ENCODE measurements around the gene VAV3. TPM values are rescaled to one million over a fixed set of nuclear protein-coding genes. Genes with fewer than 3 reads are reported as not detected.

VAV3 gene
- total RNA-seq, 1 experiment from 2014 or later = not detected

DNA sequence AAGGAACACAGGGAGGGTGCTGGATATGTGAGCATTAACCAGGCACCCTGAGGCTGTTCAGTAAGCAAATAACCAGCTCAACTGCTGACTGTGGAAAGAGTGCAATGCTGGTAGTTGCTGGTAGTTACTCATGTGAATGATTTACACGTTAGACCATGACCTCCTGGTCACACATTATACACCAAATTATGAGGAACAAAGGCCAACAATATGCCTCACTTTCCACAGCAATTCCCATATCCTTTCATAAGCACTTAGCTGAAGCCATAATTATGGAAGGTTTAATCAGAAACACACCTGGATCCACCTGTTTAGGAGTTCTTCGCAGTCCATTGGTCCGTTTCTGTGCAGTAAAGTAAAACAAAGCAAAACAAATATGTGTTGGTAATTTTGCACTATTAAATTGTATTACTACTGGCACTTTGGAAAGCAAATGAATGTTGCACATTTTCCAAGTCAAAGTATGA lies 281.8 kb downstream of the VAV3 start:
- no peak overlapping the region for H3K4me2 ChIP-seq (ENCODE audit: low read length)
- no peak overlapping the region for H3K9ac ChIP-seq (ENCODE audit: low read length)
- ChIA-PET RAD21 (ENCODE audit: low non-redundant PET in 1 of 2, low total read pairs in 2 of 2, uncharacterized antibody in 2 of 2, unreplicated experiment in 2 of 2) (no interaction called here), CTCF (no interaction called here), POLR2A (no interaction called here)
- intact Hi-C loops (cut with micrococcal nuclease) = no loop called here
- no peak for TF ChIP-seq POLR2A (IDR thresholded peaks at IDR 0.05; ENCODE audit: borderline replicate concordance, extremely low read depth, insufficient read depth, insufficient read length)
- no peak for TF ChIP-seq SP1 (IDR thresholded peaks at IDR 0.05; ENCODE audit: low read depth)
- no peak for TF ChIP-seq ZFX (IDR thresholded peaks at IDR 0.05)
- TF ChIP-seq, protein P1, sequence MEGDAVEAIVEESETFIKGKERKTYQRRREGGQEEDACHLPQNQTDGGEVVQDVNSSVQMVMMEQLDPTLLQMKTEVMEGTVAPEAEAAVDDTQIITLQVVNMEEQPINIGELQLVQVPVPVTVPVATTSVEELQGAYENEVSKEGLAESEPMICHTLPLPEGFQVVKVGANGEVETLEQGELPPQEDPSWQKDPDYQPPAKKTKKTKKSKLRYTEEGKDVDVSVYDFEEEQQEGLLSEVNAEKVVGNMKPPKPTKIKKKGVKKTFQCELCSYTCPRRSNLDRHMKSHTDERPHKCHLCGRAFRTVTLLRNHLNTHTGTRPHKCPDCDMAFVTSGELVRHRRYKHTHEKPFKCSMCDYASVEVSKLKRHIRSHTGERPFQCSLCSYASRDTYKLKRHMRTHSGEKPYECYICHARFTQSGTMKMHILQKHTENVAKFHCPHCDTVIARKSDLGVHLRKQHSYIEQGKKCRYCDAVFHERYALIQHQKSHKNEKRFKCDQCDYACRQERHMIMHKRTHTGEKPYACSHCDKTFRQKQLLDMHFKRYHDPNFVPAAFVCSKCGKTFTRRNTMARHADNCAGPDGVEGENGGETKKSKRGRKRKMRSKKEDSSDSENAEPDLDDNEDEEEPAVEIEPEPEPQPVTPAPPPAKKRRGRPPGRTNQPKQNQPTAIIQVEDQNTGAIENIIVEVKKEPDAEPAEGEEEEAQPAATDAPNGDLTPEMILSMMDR (IDR thresholded peaks at IDR 0.05 in 2 of 3, conservative IDR thresholded peaks at IDR 0.05 in 1 of 3; ENCODE audit: borderline replicate concordance in 1 of 3, insufficient read depth in 1 of 3, low read depth in 2 of 3, low read length in 2 of 3) = no peak
- no peak for TF ChIP-seq TCF7L2 (IDR thresholded peaks at IDR 0.05; ENCODE audit: borderline replicate concordance, extremely low read depth, insufficient read depth, insufficient read length)
- no peak for TF ChIP-seq YY1 (IDR thresholded peaks at IDR 0.05; ENCODE audit: extremely low read depth, insufficient replicate concordance, low read depth, low read length)
- no peak for TF ChIP-seq EZH2phosphoT487 (IDR thresholded peaks at IDR 0.05; ENCODE audit: borderline replicate concordance)
- TF ChIP-seq FOSL1 (IDR thresholded peaks at IDR 0.05; ENCODE audit: low read depth) = no peak
- TF ChIP-seq, protein P2, sequence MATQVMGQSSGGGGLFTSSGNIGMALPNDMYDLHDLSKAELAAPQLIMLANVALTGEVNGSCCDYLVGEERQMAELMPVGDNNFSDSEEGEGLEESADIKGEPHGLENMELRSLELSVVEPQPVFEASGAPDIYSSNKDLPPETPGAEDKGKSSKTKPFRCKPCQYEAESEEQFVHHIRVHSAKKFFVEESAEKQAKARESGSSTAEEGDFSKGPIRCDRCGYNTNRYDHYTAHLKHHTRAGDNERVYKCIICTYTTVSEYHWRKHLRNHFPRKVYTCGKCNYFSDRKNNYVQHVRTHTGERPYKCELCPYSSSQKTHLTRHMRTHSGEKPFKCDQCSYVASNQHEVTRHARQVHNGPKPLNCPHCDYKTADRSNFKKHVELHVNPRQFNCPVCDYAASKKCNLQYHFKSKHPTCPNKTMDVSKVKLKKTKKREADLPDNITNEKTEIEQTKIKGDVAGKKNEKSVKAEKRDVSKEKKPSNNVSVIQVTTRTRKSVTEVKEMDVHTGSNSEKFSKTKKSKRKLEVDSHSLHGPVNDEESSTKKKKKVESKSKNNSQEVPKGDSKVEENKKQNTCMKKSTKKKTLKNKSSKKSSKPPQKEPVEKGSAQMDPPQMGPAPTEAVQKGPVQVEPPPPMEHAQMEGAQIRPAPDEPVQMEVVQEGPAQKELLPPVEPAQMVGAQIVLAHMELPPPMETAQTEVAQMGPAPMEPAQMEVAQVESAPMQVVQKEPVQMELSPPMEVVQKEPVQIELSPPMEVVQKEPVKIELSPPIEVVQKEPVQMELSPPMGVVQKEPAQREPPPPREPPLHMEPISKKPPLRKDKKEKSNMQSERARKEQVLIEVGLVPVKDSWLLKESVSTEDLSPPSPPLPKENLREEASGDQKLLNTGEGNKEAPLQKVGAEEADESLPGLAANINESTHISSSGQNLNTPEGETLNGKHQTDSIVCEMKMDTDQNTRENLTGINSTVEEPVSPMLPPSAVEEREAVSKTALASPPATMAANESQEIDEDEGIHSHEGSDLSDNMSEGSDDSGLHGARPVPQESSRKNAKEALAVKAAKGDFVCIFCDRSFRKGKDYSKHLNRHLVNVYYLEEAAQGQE (IDR thresholded peaks at IDR 0.05; ENCODE audit: low read depth) = no peak
- TF ChIP-seq JUND (IDR thresholded peaks at IDR 0.05) = no peak
- TF ChIP-seq RAD21 (IDR thresholded peaks at IDR 0.05; ENCODE audit: low read depth) = no peak
- no peaks in the 10 kb centered on the region for H3K27me3 ChIP-seq (ENCODE audit: insufficient read depth, low read length)
- H3K4me1 ChIP-seq (ENCODE audit: control insufficient read depth in 1 of 2, insufficient read depth in 2 of 2, low read length in 2 of 2) = no peaks in the 10 kb centered on the region
- no peak overlapping the region for H2AFZ ChIP-seq (ENCODE audit: low read depth, low read length, poor library complexity, severe bottlenecking)
- no peaks in the 10 kb centered on the region; a peak in 1 of 4 replicates for H3K9me3 ChIP-seq (ENCODE audit: control insufficient read depth in 1 of 2, insufficient read depth in 1 of 2, low read depth in 1 of 2, low read length in 2 of 2)
- DNase-seq (ENCODE audit: low read depth, low spot score) (no peak), ATAC-seq (no peak)
- H3K4me3 ChIP-seq (replicated peaks in 1 of 2; ENCODE audit: low read depth in 1 of 2, low read length in 2 of 2) = no peak overlapping the region
- no peaks in the 10 kb centered on the region for H4K20me1 ChIP-seq (ENCODE audit: insufficient read depth)
- no peaks in the 10 kb centered on the region for H3K9me2 ChIP-seq (ENCODE audit: insufficient read depth)
- H3K27ac ChIP-seq (ENCODE audit: low read depth, low read length) = no peak overlapping the region
- no peaks in the 10 kb centered on the region for H3K36me3 ChIP-seq (ENCODE audit: control insufficient read depth in 1 of 2, insufficient read depth in 2 of 2, low read length in 2 of 2)
- no TSS peak for BruUV-seq (replicated peaks)
- H3K79me2 ChIP-seq (ENCODE audit: insufficient read depth, low read length) = no peaks in the 10 kb centered on the region
